CD4-positive, alpha-beta T cell treated with Interleukin-17A for 1 hour (primary cell): Measurements from ENCODE around the gene SH3D21.

Source experiments
- DNase-seq: peaks from one replicate; pipeline ENCODE4 v3.0.0-alpha.2; 2020

SH3D21 gene

DNA sequence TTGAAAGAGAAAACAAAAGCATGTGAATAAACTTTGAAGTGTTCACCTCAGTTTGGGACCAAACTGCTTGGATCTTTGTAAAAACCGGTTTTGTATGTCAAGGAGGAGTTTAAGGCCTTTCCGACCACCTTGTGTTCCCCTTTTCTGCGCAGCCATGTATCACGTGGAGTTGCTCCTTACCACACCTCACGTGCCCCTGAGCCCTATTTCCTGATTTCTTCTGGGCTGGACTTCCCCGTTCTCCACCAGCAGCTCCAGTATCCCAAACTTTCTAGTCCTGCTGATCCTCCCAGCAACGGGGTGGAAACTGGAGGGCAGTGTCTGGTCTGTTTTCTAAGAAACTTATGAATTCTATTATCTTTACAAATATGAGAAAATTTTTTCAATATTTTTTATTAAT, 1.6 kb upstream of the SH3D21 start:
- no peak for DNase-seq

DNA sequence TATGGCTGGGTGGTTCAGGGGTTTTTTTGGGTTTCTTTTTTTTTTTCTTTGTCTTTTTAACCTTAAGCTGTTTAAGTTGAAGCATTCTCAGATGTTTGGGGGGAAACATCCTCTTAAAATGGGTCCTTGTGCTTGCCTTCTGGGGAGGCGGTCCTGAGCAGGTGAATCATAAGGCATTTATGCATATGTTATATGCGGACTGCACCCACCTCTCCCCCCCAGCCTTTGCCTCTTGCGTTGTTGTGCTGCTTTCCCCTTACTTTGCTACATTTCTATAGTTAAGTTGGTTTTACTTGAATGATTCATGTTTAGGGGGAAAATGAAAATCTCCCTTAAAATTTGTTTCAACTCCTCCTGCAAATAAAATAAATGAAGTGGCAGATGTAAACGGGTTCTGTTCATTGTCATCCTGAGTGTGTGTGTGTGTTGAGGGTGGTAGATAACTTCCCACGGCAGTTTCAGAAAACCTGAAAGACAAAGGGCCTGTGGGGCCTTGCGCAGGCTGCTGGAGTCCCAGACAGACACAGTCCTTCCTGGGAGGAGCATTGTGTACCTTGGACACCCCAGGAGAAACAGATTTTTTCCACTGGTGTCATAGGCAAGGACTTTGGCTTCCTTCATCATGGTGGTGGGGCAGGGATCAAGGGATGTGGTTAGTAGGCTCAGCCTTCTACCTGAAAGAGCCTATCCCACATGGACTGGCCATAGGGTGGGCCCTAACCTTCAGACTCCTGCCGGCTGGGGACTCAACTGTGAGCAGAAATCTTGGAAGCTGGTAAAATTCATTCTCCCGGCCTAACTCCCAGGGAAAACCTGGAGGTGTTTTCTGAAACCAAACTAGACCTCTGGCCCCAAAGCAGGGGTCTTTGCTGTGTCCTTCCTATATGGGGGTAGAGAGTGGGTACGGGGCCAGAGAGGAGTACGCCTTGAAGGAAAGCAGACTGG, 926 bp upstream of the SH3D21 start:
- DNase-seq: no peak

DNA sequence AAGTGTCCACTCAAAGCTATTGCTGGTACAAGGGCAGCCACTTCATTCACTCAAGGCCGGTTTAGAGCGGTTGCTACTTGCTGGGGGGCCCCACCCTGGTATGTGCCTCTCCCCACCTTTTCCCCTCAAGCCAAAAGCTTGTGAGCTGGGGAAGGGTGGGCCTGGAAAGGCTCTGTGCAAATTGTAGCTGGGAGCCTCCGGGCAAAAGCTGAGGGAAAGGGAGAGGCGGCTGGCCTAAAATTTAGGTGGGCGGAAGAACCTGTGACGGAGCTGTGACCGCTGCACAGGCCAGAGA, 306 bp upstream of the SH3D21 start:
- no peak for DNase-seq

DNA sequence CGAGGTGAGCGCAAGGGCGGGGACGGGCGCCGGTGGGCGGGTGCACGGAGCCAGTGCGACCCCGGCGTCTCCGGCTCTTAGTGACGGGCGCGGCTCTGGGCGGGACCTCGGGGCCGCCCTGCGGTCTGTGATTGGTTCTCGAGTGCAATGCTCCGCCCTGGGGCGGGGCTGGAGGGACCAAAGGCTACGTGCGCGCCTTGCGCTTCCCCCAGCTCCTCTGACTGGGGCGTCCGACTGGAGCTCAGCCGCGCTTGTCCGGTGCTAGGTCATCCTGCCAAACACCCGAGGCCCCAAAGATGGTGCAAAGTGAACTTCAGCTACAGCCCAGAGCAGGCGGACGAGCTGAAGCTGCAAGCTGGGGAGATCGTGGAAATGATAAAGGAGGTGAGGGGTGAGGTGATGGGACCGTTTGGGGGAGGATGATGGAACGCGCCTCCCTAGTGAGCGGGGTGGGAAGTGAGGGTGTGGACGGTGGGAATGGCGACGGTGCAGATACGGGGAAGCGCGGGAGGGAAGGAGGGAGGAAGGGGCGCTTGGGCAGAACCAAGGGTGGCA, 811 bp downstream of the SH3D21 start:
- DNase-seq: peak; percentile 95

DNA sequence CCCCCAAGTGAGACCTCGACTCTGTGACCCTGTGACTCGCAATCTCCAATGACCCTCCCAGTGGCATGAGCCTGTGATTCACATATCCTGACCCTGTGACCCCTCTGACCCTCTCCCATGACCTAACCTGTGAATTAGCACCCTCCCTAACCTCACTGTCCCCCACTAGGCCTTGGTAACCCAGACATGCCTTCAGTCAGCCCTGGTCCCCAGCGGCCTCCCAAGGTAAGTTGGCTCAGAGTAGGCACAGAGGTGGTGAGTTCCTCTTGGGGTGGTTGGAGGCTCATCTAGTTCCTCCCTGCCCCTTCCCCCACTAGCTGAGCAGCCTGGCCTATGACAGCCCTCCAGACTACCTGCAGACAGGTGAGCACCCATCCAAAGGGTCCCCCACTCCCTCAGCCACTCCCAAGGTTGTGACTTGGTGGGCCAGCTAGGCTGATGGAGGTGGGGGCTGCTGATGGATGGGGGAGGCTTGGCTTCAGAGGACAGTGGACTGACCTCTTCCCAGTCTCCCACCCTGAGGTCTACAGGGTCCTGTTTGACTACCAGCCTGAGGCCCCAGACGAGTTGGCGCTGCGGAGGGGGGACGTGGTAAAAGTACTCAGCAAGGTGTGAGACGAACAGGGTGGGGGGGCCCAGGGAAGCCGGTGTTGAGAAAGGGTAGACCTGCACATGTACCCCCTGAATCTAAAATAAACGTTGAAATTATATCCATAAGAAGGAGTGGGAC, 1.6 kb downstream of the SH3D21 start:
- DNase-seq: no peak

DNA sequence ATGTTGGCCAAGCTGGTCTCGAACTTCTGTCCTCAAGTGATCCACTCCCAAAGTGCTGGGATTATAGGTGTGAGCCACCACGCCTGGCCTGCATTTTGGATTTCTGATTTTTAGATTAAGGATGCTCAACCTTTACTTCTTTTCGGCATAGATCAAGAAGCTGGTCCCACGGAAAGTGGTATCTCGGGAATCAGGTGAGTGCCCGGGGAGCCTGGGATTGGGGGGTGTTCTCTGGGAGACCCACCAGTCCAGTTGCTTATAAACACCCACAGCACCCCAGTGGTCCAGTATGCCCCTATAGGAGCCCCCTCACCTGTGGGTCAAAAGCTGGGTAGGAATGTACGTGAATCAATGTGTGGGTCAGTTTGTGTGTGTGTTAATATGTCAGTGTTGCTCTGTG, 3.2 kb downstream of the SH3D21 start:
- no peak for DNase-seq

DNA sequence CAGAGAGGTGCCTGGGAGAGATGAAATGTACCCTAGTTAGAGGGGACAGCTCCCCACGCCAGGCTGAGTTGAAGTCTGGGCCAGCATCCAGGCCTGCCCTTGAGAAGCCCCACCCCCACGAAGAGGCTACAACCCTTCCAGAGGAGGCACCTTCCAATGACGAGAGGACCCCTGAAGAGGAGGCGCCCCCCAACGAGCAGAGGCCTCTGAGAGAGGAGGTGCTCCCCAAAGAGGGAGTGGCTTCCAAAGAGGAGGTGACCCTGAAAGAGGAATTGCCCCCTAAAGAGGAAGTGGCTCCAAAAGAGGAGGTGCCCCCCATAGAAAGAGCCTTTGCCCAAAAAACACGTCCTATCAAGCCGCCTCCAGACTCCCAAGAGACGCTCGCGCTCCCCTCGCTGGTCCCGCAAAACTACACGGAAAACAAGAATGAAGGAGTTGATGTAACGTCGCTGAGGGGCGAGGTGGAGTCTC, 14.2 kb downstream of the SH3D21 start:
- DNase-seq: no peak

DNA sequence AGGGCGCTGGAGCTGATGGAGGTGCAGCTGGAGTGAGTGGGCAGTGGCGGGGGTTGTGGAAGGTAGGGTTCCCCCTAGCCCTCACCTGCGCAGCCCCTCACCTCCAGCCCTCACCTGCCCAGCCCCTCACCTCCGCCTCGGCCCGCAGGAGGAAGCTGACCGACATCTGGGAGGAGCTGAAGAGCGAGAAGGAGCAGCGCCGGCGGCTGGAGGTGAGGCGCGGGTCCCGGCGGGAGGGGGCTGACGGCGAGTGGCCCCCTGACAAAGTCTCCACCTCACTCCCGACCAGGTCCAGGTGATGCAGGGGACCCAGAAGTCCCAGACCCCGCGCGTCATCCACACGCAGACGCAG, 14.6 kb downstream of the SH3D21 start:
- no peak for DNase-seq

DNA sequence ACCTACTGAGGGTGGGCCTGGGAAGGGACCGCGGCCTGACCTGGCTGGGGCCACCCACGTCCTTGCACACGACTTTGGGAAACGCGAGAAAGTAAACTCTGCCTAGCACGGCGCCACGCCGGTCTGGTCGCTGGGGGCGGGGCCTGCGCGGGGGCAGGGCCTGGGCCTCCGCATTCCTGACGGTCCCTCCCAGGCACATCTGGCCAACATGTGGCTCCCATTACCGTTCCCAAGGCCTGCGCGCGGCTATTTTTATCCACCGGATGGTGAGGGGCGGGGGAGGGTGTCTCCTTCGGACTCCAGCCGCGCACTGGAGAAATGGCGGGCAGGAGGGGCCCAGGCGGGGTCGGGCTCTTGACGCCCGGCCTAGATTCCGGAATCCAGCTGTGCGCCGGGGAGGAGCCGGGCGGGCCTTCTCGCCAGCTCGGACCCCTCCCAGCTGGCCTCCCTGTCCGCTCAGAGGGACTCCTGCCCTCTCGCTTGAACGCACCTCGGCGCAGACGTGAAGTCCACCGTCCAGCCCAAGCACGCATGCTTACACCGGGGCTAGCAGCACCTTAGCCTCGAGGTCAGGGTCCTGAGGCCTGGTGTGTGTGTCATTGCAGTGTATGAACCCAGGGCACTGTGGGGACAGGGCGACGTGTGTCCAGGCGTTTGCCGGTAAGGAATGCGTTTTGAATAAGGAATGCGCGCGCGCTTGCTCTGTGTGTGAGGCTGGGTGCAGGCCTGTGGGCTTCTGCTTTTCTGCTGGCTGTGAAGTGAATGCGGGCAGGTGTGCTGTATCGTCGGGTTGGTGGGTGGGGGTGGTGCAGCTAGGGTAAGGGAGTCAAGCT, 15.2 kb downstream of the SH3D21 start:
- peak; percentile 30 for DNase-seq

DNA sequence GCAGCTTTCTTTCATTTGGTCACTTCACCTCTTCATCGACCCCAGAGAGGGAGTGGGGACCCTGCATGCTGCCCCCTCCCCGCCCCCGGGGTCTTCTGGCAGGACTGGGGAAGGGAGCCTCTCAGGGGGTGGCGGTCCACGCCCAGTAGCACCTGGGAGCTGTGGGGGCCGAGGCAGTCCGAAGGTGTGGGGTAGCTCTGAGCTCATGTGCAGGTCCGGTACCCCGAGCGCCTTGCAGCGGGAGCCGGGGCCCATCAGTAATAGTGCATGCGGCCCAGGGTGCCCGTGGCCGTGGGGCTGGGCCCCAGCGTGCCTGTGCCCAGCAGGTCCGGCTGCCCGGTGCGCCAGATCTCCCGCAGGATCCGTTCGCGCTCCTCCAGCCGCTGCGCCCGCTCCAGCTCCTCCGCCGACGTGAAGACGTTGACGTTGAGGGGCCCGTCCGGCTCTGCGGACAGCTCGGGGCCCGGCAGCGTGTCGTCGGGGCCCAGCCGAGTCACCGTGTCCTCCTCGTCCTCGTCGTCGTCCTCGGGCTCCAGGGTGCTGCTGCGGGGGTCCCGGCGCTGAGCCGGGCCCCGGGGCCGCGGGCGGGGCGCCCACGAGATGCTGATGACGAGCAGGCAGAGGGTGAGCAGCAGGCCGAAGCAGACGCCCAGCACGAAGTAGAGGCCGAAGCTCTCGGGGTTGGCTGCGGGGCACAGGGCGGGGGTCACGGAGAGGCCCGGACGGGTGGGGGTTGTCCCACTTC, 16.0 kb downstream of the SH3D21 start:
- DNase-seq: no peak

DNA sequence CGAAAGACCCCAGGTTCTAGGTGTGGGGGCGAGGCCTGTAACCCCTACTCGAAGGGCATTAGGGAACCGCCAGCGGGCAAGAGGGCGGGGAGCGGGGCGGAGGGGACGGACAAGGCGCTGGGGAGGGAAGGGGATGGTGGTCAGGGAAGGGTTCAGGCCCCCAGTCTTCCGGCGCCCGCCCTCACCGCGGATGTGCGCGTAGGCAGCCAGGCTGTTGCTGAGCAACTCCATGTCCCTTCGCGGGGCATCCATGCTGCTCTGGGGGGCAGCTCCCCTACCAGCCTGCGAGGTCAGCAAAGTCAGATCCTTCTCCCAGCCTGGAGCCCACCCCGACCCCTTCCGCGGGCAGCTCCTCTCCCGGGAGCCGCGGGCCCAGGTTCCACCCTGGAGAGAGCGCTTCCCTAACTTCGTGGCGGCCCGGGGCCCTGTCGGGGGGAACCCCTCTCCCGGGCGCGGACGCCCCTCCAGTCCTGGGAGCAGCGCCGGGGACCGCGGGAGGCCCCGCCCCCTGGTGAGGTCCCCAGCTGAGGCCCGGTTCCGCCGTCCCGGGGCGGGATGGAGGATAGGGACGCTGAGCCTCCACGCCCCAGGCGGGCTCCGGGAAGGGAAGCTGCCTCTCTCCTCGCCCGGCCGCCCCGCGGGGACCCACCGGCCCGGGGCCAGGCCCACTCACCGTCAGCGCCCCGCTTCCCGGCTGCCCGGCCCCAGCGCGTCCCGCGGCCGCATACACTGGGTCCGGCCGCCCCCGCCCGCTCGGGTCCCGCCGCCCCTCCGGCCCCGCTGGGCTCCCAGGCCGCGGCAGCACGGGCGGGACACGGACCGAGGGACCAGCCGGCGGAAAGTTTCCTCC, 16.8 kb downstream of the SH3D21 start:
- peak; percentile 44 for DNase-seq

DNA sequence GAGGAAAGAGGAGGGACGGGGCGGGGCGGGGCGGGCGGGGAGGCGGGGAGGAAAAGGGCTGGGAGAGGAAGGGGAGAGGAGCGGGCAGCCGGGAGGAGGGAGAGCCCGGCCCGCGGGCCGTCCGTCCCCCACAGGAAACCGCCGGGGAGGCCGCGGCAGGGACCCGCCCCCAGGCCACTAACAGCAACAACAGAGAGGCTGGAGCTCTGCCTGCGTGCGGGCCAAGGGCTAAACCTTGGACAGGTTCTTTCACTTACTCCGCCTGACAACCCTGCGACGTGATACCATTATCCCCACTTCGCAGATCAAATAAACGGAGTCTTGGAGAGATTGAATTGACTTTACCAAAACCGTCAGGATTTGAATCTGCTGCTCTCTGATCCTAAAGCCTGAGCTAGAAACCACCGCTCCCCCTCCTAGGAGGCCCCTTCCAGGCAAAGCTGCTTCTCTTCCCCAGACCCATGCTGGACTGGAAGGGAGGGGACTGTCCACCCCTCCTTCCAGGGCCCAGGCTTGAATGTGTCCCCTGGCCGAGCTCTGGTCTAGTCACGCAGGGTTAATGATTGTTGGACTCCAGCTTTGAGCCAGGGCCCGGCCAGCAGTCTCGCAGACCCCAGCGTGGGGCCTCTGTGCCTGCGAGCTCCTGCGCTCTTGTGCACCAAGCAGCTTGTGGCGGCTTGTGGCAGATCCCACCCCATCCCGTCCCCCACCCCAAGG, 17.6 kb downstream of the SH3D21 start, which contains the start of gene EVA1B:
Gene EVA1B, minus strand, starts transcription at position 10 of the 717 bp plus-strand sequence. CDS start 608 bp downstream, outside the sequence.
- peak; percentile 47 for DNase-seq

DNA sequence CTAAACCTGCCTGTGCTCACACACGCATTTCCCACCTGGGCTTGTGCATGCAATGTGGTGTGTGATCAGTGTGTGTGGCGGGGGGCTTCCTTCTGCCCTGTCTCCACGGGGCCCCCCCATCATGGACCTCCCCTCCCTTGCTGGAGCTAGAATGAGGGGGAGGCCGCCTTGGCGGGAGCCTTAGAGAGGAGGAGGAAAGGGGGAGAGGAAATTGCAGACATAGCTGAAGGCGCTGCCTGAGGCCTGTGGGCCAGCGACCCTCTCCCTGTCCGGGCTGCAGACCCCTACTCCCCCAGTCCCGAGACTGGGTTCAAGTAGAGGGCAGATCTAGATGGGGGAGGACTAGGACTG, 18.2 kb downstream of the SH3D21 start:
- DNase-seq: no peak

DNA sequence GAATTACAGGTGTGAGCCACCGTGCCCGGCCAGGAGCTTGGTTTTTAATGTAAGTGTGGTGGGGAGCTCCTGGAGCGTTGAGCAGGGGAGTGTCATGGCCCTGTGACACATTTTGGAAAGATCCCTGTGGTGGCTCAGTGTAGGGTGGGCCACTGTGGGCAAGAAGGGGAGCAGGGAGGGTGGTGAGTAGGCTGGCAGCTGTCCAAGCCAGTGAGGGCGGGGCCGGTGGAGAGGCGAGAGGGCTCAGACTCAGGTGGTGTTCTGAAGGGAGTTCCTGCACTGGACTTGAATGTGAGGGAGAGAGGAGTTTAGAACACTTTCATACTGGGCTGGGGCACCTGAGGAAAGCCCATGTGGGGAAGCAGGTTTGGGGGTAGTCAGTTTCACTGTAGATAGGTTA, 20.3 kb downstream of the SH3D21 start:
- DNase-seq: no peak

DNA sequence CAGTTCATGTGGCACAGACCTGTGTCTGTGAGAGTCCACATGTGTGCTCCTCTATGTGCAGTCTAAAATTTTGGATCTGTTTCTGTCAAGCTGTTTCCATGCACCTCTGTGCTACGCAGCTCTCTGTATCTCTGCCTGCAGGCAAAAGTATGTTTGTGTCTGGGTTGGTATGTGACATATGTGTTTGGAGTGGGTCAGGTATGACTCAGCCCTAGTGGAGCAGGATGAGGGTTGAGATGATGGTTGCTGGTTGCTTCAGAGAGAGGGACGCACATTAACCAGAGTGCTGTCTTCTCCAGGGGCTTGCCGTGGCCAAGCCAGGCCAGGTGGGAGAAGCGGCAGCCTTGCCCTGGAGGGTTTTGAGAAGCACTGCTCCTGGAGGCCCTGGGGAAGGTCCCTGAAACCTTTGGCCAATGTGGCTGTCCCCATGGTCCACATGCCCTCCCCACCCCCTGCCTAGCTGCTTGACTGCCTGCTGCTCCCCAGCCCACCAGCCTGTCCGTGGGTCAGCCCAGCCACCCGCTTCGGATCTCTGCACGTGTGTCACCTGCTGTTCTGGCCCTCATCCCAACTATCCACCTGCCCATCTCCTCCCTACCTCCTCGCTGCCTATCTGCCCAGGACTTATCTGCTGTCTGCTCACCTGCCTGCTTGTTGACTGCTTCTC, 21.4 kb downstream of the SH3D21 start:
- no peak for DNase-seq

DNA sequence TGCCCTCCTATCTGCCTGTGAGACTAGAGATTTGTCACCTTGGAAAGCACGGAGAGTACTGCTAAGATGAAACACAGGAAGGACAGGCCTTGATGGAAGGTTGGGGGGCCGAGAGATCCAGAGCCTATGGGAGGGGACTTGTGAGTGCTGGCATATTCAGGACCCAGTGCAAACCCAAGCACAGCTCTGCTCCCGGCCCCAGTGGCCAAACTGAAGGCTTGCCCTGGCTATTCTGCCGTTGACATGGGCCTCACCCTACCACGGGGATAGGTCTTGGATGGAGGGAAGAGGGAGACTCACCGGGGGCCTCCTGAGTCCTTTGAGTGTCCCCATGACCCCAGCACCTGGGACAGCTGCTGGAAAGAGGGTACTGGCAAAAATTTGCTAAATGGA, 21.9 kb downstream of the SH3D21 start:
- no peak for DNase-seq

DNA sequence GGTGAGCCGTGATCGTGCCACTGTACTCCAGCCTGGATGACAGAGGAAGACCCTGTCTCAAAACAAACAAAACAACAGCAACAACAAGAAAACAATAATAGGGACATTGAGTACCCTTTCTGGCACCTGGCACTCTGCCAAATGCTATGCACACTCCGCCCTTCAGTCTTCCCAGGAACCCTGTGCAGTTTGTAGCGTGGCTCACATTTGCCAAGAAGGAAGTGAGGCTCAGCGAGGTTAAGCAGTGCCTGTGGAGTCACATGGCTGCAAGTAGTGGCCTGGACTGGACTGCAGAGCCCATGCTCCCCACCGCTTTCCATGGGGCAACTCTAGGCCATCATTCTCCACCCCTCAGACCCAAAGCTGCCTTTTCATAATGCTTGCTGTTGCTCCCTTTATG, 22.5 kb downstream of the SH3D21 start:
- no peak for DNase-seq

DNA sequence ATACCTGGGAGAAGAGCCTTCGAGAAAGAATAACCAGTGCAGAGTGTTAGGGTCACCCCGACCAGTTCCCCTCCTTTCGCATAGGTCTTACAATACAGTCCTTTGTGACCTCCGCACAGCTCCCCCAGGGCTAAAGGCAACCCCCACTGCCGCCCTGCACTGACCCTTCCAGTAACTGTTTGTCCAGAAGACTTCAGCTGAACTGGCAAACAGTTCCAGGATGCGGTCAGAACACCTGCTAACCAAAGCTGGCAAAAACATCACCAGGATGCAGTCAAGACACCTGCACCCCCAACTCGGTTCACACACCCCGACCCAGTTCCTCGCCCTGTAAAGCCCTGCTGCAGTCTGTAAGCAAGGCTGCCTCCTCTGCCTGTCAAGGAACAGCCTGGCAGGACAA, 23.6 kb downstream of the SH3D21 start:
- DNase-seq: no peak

DNA sequence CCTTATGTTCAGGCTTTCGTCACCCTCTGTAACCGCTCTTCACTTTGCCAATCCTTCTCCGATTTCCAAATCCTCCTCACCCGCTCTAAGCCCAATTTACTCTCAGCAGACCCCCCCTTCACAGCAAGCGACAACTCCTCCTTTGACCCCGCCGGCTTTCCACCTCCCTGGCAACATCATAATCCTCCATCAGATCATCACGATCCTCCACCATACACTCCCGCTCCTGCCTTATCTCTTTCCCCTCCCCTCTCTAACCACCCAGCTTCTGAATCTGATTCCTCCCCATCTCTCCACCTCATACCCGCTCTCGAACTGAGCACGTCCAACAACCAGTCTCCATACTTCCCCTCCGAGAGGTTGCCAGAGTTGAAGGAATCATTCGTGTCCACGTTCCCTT, 24.8 kb downstream of the SH3D21 start:
- DNase-seq: no peak

DNA sequence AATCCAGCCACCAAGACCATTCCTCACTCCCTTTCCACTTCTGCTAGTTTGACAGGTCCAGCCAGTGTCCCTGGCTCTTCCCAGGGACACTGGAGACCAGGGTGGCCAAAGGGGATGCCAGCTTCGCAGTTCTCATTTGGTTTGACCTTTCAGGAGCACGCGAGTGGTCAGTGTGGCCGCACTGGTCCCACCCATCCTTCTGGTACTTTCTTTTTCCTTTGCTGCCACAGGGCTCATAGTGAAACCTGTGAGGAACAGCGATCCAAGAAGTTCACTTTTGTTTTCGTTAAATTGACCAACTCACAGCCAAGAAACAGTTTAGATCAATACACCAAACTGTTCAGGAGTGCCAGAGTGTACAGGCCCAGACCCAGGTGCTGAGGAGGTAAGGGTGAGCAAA, 31.7 kb downstream of the SH3D21 start:
- DNase-seq: no peak
